Osteoblast (primary cell): ENCODE data around the gene FGF14. TPM values are rescaled to one million over a fixed set of nuclear protein-coding genes. Genes with fewer than 3 reads are reported as not detected.

Experiments used
- DNase-seq: peaks from one replicate; pipeline ENCODE4 v3.0.0; 2011; ENCODE audit warnings: low spot score, mixed read lengths; ENCODE audit not compliant: insufficient read length; ENCODE audit errors: missing footprints
- H2AFZ ChIP-seq: 2 replicates; pipeline ENCODE4 v1.6.0; 2011; ENCODE audit warnings: mild to moderate bottlenecking, low read length
- H3K27ac ChIP-seq: 2 replicates; pipeline ENCODE4 v1.5.1; 2011; ENCODE audit warnings: mild to moderate bottlenecking, low read depth, low read length, moderate library complexity
- H3K27me3 ChIP-seq: 2 replicates; pipeline ENCODE4 v1.6.0; 2012; ENCODE audit warnings: mild to moderate bottlenecking, control low read depth, inconsistent platforms, low read length, moderate library complexity; ENCODE audit not compliant: insufficient read depth
- H3K36me3 ChIP-seq: 2 replicates; pipeline ENCODE4 v1.5.1; 2011; ENCODE audit warnings: mild to moderate bottlenecking, low read length, control low read depth, moderate library complexity; ENCODE audit not compliant: insufficient read depth
- H3K4me1 ChIP-seq: 2 replicates; pipeline ENCODE4 v1.5.1; 2011; ENCODE audit warnings: mild to moderate bottlenecking, low read length, control low read depth, moderate library complexity; ENCODE audit not compliant: insufficient read depth
- H3K4me2 ChIP-seq: 2 replicates; pipeline ENCODE4 v1.6.0; 2011; ENCODE audit warnings: mild to moderate bottlenecking, low read length; ENCODE audit not compliant: insufficient read depth
- H3K4me3 ChIP-seq: fragments of 200-600 bp; sonication (generic); 3 replicates; pipeline ENCODE4 v1.5.1; 2012; ENCODE audit warnings: mild to moderate bottlenecking, low read length, inconsistent platforms; ENCODE audit not compliant: insufficient read depth
- H3K79me2 ChIP-seq: 2 replicates; pipeline ENCODE4 v1.6.0; 2012; ENCODE audit warnings: mild to moderate bottlenecking, low read length, control low read depth, inconsistent platforms; ENCODE audit not compliant: insufficient read depth
- H3K9me3 ChIP-seq: 2 replicates; pipeline ENCODE4 v1.5.1; 2011; ENCODE audit warnings: low read depth, low read length, control low read depth
- H4K20me1 ChIP-seq: 2 replicates; pipeline ENCODE4 v1.6.0; 2012; ENCODE audit warnings: mild to moderate bottlenecking, low read length, control low read depth; ENCODE audit not compliant: insufficient read depth
- total RNA-seq: library from RNA; depleted of rRNA; stranded (reverse); fragments of >200 nt; gene quantifications from 2 replicates; pipeline ENCODE4 v1.2.3, GENCODE V29; 2012
- TF ChIP-seq, protein P1 (sequence below): IDR thresholded peaks from 2 replicates; pipeline ENCODE4 v1.5.1; 2011; ENCODE audit warnings: mild to moderate bottlenecking, low read depth, low read length, moderate library complexity; ENCODE audit errors: extremely low read depth

FGF14 gene
- total RNA-seq, 1 donor = under 0.01 TPM

DNA sequence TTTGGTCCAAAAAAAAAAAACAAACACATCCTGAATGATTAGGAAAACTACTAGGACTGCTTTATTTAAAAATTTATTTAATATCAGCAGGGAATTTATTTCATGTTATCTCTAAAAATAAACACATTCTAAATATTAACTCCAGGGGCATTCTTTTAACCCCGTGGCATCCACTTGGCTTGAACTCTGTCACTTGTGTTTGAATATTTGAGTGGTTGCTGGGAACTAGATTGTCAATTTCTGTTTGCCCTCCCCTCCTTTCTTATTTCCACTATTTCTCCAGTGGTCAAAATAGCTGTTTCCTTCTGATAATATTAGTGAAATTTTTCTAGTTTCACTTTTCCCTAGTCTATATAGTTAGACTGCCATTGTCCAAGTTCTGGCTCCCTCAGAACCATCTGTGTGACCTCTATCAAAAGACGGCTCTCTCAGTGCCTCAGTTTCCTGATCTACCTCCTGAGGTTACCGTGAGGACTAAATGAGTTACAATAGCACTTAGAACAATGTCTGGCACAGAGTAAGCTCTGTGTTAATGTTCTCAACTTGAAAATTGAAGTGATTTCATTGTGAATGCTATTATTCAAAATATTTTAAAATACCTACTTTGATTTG, 107.3 kb downstream of the FGF14 start:
- Histone ChIP-seq H2AFZ (no peak overlapping the region), H4K20me1 (no peaks in the 10 kb centered on the region), H3K79me2 (no peaks in the 10 kb centered on the region), H3K36me3 (no peaks in the 10 kb centered on the region), H3K9me3 (no peaks in the 10 kb centered on the region), H3K4me2 (no peak overlapping the region), H3K4me3 (no peak overlapping the region), H3K4me1 (no peaks in the 10 kb centered on the region), H3K27ac (no peak overlapping the region), H3K27me3 (no peaks in the 10 kb centered on the region)
- TF ChIP-seq, protein P1, sequence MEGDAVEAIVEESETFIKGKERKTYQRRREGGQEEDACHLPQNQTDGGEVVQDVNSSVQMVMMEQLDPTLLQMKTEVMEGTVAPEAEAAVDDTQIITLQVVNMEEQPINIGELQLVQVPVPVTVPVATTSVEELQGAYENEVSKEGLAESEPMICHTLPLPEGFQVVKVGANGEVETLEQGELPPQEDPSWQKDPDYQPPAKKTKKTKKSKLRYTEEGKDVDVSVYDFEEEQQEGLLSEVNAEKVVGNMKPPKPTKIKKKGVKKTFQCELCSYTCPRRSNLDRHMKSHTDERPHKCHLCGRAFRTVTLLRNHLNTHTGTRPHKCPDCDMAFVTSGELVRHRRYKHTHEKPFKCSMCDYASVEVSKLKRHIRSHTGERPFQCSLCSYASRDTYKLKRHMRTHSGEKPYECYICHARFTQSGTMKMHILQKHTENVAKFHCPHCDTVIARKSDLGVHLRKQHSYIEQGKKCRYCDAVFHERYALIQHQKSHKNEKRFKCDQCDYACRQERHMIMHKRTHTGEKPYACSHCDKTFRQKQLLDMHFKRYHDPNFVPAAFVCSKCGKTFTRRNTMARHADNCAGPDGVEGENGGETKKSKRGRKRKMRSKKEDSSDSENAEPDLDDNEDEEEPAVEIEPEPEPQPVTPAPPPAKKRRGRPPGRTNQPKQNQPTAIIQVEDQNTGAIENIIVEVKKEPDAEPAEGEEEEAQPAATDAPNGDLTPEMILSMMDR = no peak
- DNase-seq = no peak

DNA sequence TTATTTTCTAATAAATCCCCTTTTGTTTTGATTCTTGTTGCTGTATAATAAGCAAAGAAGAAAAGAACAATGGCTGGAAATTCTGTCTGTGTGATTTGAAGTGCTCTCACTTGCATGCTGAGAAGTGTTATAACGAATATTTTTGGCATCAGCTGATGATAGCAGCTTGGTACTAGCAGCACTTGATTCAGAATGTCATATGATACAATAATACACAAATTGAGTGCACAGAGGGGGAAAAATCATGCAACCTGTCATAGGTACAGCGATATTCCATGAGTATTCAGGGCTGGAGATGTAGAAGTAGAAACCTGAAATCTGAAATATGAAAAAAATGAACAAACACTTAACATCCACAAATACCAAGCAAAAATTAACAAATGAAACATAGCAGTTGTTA, 108.1 kb downstream of the FGF14 start:
- no peak overlapping the region for H3K4me3 ChIP-seq
- H2AFZ ChIP-seq = no peak overlapping the region
- no peaks in the 10 kb centered on the region for H3K9me3 ChIP-seq
- no peaks in the 10 kb centered on the region for H4K20me1 ChIP-seq
- H3K4me2 ChIP-seq = no peak overlapping the region
- no peaks in the 10 kb centered on the region for H3K27me3 ChIP-seq
- no peak for DNase-seq
- H3K79me2 ChIP-seq = no peaks in the 10 kb centered on the region
- H3K4me1 ChIP-seq = no peaks in the 10 kb centered on the region
- no peak overlapping the region for H3K27ac ChIP-seq
- no peaks in the 10 kb centered on the region for H3K36me3 ChIP-seq
- TF ChIP-seq, protein P1 = no peak

DNA sequence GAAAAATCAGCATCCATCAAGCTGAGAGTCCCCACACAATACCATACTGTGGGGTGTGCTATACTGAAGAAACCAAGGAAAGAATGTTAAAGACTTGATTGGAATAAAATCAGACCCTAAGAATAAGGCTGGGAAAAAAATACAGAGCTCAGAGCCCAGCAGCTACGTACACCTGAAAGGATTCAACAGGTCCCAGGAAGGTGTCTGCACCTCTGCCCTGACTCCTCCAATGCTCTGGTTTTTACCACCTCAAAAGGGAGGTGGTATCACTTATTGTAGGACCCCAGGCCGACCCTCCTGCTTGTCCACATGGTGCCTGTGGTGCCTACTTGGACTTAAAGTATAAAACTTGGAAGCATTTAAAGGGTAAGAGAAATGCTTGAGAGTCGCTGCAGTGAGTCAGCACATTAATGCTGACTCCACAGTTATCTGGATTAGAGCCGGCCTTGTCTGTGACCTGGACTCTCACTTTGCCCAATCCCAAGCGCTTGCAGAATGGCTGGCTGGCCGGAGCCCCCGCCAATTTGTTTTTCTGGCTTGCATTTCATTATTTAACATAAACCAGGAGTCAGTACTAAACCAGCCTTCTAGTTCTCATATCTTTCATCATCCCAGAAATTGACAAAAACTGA, 110.1 kb downstream of the FGF14 start:
- Histone ChIP-seq H3K9me3 (no peaks in the 10 kb centered on the region), H3K4me3 (no peak overlapping the region), H3K27me3 (no peaks in the 10 kb centered on the region), H2AFZ (no peak overlapping the region), H3K79me2 (no peaks in the 10 kb centered on the region), H4K20me1 (no peaks in the 10 kb centered on the region), H3K4me1 (no peaks in the 10 kb centered on the region), H3K4me2 (no peak overlapping the region), H3K36me3 (no peaks in the 10 kb centered on the region), H3K27ac (no peak overlapping the region)
- no peak for DNase-seq
- TF ChIP-seq, protein P1 = no peak

DNA sequence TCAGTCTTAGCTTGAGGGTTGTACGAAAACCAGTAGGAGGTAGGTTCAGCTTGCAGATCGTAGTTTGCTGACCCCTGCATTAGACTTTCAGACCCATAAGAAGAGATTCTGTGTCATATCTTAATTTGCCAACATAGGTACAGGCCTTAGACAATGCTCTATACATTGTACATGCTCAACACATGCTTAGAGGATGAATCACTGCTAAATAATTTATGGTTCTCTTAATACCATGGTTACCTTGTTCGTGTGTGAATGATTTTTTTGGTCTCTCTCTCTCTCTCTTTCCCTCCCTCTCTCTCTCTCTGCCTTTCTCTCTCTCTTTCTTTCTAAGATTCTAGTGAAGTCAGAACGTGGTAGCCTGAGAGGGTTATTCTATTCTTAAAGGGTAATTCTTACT, 112.2 kb downstream of the FGF14 start:
- no peaks in the 10 kb centered on the region for H3K4me1 ChIP-seq
- H3K36me3 ChIP-seq = no peaks in the 10 kb centered on the region
- TF ChIP-seq, protein P1 = no peak
- no peak overlapping the region for H3K4me3 ChIP-seq
- no peak overlapping the region for H3K27ac ChIP-seq
- H2AFZ ChIP-seq = no peak overlapping the region
- H4K20me1 ChIP-seq = no peaks in the 10 kb centered on the region
- H3K27me3 ChIP-seq = no peaks in the 10 kb centered on the region
- DNase-seq = no peak
- no peak overlapping the region for H3K4me2 ChIP-seq
- H3K79me2 ChIP-seq = no peaks in the 10 kb centered on the region
- H3K9me3 ChIP-seq = no peaks in the 10 kb centered on the region
